Regular cardiac myocyte (primary cell): ENCODE data around the gene JTB. TPM values are rescaled to one million over a fixed set of nuclear protein-coding genes. Genes with fewer than 3 reads are reported as not detected.

Source experiments
- total RNA-seq: library from RNA; depleted of rRNA; stranded (reverse); fragments of >200 nt; gene quantifications from 2 replicates; pipeline ENCODE4 v1.2.3, GENCODE V29; 2014

The JTB gene
- total RNA-seq = 172 and 183 TPM in 2 replicates

GRCh38 chr1:153977250-153978240 is at the start of gene JTB:
Gene JTB, minus strand, starts transcription at chr1:153977674. Its CDS starts 422 bp downstream, at chr1:153977252.

GRCh38 chr1:153990468-153991150 is 13.1 kb upstream of the JTB start, which contains the start of gene RPS27:
Gene RPS27, plus strand, starts transcription at chr1:153990762. Its CDS starts 35 bp downstream, at chr1:153990797.

GRCh38 chr1:153985941-153986761 is 8.7 kb upstream of the JTB start, which contains the start of gene RAB13:
Gene RAB13, minus strand, starts transcription at chr1:153986339. Its CDS starts 103 bp downstream, at chr1:153986236.

GRCh38 chr1:153967107-153967999 is 10.1 kb downstream of the JTB start, which contains the start of gene CREB3L4:
Gene CREB3L4, plus strand, starts transcription at chr1:153967902. Its CDS starts 624 bp downstream, at chr1:153968526.

GRCh38 chr1:153963030-153963849 is 14.2 kb downstream of the JTB start, which contains the start of gene SLC39A1:
Gene SLC39A1, minus strand, starts transcription at chr1:153963537. Its CDS starts 822 bp downstream, at chr1:153962715.

GRCh38 chr1:153958111-153958960 is 19.1 kb downstream of the JTB start, which contains the start of gene CRTC2:
Gene CRTC2, minus strand, starts transcription at chr1:153958612. Its CDS starts 115 bp downstream, at chr1:153958497.

GRCh38 chr1:153946622-153947241 is 30.7 kb downstream of the JTB start, which contains the start of gene DENND4B:
Gene DENND4B, minus strand, starts transcription at chr1:153946718. Its CDS starts 2,344 bp downstream, at chr1:153944374.

Other genes starting within 250 kb of the JTB start
- 26.5 and 29.7 TPM in 2 replicates for gene INTS3, start 249.6 kb downstream of the JTB start, total RNA-seq
- 6.1 and 8.5 TPM in 2 replicates for gene SLC27A3, start 202.3 kb downstream of the JTB start, total RNA-seq
- gene GATAD2B, start 54.7 kb downstream of the JTB start, total RNA-seq = 2.5 and 3.1 TPM in 2 replicates
- 12.1 and 17.2 TPM in 2 replicates for gene DENND4B, start 31.0 kb downstream of the JTB start, total RNA-seq
- 1.9 and 2.8 TPM in 2 replicates for gene CRTC2, start 19.1 kb downstream of the JTB start, total RNA-seq
- gene SLC39A1, start 14.1 kb downstream of the JTB start, total RNA-seq = 102 and 123 TPM in 2 replicates
- 4.6 and 6.5 TPM in 2 replicates for gene CREB3L4, start 9.8 kb downstream of the JTB start, total RNA-seq
- gene RAB13, start 8.7 kb upstream of the JTB start, total RNA-seq = 96.4 and 134 TPM in 2 replicates
- gene RPS27, start 13.1 kb upstream of the JTB start, total RNA-seq = 915 and 1,485 TPM in 2 replicates
- under 0.01 and 0.28 TPM in 2 replicates for gene NUP210L, start 177.4 kb upstream of the JTB start, total RNA-seq
- gene TPM3, start 214.4 kb upstream of the JTB start, total RNA-seq = 371 and 963 TPM in 2 replicates
- not detected in 2 replicates for gene CFAP141, start 228.7 kb upstream of the JTB start, total RNA-seq
- gene UBAP2L, start 243.3 kb upstream of the JTB start, total RNA-seq = 37.5 and 62.7 TPM in 2 replicates